ENCODE measurements around the gene NME5.

The NME5 gene

GRCh38 chr5:138068742-138069600 is 70.3 kb downstream of the NME5 start:
- in situ Hi-C loops (cut with MboI; ENCODE audit: low sequenced_read_pairs, unreplicated experiment) = no loop called here
- DNase-seq (ENCODE audit: low spot score) = peak; percentile 82
- TF ChIP-seq CTCF (IDR thresholded peaks at IDR 0.05; ENCODE audit: borderline replicate concordance, control extremely low read depth, extremely low read depth, insufficient read depth, missing control alignments) = peak; percentile 73

GRCh38 chr5:138067945-138068344 is 71.3 kb downstream of the NME5 start:
- in situ Hi-C loops (cut with MboI; ENCODE audit: low sequenced_read_pairs, unreplicated experiment) = no loop called here
- no peak for DNase-seq (ENCODE audit: low spot score)
- no peak for TF ChIP-seq CTCF (IDR thresholded peaks at IDR 0.05; ENCODE audit: borderline replicate concordance, control extremely low read depth, extremely low read depth, insufficient read depth, missing control alignments)

All from GM13976 (cell line).